GM12875 (cell line): ENCODE measurements around the gene NPM1.

ENCODE experiments used
- H3K4me3 ChIP-seq: one replicate; pipeline ENCODE4 v1.5.1; 2011; ENCODE audit warnings: low read depth, low read length, control low read depth
- TF ChIP-seq, protein P1 (sequence below): IDR thresholded peaks from 2 replicates; pipeline ENCODE4 v1.5.1; 2011; ENCODE audit warnings: low read depth, mild to moderate bottlenecking, control low read depth, inconsistent platforms, low read length, moderate library complexity, borderline replicate concordance; ENCODE audit not compliant: insufficient read depth

The NPM1 gene

DNA sequence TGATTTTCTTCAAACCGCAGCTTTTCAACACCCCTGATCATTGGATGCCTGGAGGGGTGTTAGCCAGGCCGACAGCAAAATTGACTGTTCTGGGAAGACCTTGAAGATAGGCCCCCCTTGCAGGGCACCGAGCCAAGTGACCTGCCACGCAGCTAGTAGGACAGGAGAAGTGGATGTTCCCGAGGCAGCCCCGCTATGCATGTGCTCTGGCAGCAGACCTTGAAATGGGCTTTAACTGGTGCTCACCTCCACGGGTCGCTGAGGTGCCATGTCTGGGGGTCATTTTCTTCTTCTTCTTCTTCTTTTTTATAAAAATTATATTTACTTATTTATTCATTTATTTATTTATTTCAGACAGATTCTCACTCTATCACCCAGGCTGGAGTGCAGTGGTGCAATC lies 44.4 kb downstream of the NPM1 start:
- H3K4me3 ChIP-seq: no peak overlapping the region
- TF ChIP-seq, protein P1, sequence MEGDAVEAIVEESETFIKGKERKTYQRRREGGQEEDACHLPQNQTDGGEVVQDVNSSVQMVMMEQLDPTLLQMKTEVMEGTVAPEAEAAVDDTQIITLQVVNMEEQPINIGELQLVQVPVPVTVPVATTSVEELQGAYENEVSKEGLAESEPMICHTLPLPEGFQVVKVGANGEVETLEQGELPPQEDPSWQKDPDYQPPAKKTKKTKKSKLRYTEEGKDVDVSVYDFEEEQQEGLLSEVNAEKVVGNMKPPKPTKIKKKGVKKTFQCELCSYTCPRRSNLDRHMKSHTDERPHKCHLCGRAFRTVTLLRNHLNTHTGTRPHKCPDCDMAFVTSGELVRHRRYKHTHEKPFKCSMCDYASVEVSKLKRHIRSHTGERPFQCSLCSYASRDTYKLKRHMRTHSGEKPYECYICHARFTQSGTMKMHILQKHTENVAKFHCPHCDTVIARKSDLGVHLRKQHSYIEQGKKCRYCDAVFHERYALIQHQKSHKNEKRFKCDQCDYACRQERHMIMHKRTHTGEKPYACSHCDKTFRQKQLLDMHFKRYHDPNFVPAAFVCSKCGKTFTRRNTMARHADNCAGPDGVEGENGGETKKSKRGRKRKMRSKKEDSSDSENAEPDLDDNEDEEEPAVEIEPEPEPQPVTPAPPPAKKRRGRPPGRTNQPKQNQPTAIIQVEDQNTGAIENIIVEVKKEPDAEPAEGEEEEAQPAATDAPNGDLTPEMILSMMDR: no peak

DNA sequence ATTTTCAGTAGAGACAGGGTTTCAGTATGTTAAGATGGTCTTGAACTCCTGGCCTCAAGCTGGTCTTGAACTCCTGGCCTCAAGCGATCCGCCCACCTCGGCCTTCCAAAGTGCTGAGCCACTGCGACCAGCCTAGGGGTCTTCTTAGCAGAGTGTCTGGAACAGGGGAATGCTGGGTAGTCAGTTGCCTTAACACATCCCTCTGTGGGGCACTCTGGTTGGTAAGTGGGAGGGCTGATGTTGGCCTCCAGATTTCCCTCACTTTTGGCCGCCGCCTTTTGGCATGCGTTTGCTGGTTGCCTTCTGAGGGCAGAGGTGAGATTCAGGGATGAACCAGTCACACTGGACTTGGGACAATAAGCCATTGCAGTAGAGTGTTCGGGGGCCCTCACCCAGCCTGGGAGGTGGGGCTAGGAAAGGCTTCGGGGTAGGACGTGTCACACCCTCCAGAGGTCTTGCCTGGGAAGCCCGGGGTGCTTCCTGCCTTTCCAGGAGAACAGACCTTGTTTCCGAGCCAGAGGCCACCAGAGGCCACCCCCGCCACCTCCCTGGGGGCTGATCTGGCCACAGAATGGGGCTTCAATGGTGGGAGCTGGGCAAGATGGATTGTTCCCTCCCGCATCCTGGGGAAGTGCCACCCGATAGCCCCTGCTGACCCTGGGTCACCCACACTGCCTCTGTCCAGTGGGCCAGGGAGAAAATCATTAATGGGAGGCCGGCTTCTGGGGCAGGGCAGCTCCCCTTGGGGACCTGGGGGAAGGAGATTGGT lies 45.1 kb downstream of the NPM1 start:
- TF ChIP-seq, protein P1: no peak
- no peak overlapping the region for H3K4me3 ChIP-seq

DNA sequence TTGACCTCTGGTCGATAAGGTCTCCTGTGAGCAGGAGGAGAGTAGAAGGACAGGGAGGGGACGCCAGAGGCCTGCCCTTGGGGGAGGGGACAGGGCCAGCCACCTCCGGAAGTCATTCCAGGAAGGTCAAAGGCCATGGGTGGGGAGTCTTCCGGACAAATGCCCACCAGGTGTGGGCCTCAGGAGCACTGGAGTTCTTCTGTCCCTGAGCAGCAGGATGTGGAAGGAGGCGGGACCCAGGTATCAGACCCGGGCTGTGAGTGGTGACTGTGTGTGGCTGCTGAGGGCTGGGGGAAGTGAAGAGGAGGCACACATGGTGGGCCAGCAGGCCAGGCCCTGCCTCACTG lies 45.7 kb downstream of the NPM1 start:
- no peak overlapping the region for H3K4me3 ChIP-seq
- TF ChIP-seq, protein P1: no peak

DNA sequence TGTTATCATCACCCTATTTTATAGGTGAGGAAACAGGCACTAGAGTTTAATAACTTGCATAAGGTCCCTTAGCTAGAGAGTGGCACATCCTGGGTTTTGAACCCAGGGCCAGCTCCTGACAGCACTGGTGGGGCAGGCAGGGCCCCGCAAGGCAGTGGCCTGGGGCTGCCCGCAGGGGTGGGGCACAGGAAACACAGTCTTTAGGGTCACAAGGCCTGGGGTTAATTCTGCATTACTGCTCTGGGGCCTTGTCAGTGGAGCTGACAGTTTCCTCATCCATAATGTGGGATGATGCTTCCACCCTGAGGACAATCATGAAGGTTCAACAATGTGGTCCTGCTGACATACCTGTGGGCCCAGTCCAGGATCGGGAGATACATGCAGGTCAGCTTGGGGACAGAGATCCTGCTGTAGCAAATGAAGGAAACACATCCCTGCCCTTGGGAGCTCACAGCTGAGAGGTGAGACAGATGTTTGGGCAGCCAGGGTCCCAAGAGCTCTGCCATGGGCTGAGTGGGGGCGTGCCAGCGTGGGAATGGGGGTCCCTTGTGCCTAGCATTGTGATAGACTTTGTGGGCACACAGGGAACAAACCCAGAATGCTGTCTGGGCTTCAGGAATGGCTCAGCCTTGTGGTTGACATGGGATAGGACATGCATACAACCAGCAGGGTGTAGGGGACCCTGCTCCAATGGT lies 46.5 kb downstream of the NPM1 start:
- no peak overlapping the region for H3K4me3 ChIP-seq
- TF ChIP-seq, protein P1: no peak

DNA sequence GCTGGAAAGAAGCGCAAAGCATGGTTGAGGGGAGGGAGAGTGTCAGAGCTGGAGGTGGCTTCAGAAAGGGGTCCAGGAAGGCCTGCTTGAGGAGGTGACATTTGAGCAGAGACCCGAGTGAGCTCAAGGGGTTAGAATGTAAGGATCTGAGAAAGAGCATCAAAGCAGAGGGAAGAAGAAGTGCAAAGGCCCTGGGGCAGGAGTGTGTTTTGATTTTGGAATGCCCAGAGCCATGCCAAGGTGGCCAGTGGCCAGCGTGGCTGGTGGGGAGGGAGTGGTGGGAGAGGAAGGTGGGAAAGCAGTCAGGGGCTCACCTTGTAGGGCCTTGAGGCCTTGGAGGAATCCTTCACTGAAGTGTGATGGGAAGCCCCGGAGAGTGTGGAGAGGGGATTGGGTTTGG lies 47.2 kb downstream of the NPM1 start:
- TF ChIP-seq, protein P1: no peak
- H3K4me3 ChIP-seq: no peak overlapping the region

DNA sequence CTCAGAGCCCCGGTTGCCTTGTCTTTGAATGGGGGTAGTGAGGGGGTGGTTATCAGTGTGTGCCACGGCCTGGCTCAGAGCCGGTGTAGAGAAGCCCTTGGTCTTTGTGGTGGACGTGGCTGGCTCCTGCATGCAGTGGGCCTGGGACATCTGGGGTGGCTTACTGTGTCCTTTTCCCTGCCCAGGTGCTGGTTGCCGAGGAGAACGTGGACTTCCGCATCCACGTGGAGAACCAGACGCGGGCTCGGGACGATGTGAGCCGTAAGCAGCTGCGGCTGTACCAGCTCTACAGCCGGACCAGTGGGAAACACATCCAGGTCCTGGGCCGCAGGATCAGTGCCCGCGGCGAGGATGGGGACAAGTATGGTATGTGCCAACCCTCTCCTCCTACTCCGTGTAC lies 48.3 kb downstream of the NPM1 start:
- H3K4me3 ChIP-seq: no peak overlapping the region
- TF ChIP-seq, protein P1: no peak

DNA sequence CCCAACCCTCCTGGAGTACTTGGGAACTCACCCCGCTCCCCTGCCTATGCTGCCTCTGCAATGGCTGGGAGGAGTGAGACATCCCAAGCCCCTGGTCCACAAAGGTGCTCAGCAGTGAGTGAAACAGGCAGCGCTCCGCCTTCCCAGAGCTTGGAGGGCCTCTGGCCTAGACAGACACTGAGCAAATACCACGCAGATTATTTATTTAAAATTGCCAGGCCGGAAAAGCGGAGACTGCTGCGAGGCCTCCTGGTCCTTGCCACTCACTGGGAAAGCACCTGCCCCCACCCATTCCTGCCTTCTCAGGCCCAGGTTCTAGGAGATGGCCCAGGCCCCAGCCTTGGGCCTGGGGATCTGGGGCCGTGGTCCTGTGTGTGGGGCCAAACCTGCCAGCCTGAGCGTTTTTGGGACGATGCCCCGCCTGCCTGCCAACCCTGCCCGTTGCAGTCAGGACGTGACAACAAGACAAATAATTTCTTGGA lies 49.2 kb downstream of the NPM1 start:
- TF ChIP-seq, protein P1: no peak
- H3K4me3 ChIP-seq: no peak overlapping the region
